SK-N-SH (cell line): ENCODE measurements around the gene THAP6. TPM values are rescaled to one million over a fixed set of nuclear protein-coding genes. Genes with fewer than 3 reads are reported as not detected.

Experiments used
- CTCF ChIA-PET: fragments of 300-600, 350-600 bp; formaldehyde crosslinking; extraction: SDS; loops from one replicate; lab custom pipeline; 2021; lab: Yijun Ruan, JAX
- POLR2A ChIA-PET: fragments of 350-600 bp; sonication (Branson Sonifier 250); formaldehyde crosslinking; extraction: SDS; loops from one replicate; lab custom pipeline; 2020; ENCODE audit warnings: antibody characterized with exemption, inconsistent platforms; lab: Yijun Ruan, JAX
- DNase-seq: peaks from one replicate; pipeline ENCODE4 v3.0.0; 2012
- H2AFZ ChIP-seq: fragments of 200-600 bp; sonication (generic); 2 replicates; pipeline ENCODE4 v1.8.1; 2016; ENCODE audit warnings: antibody characterized with exemption, mild to moderate bottlenecking, low read depth
- H3F3A ChIP-seq: fragments of 200-600 bp; sonication (generic); replicated peaks from 2 replicates; pipeline ENCODE3; 2016; ENCODE audit warnings: antibody characterized with exemption, mild to moderate bottlenecking; ENCODE audit not compliant: insufficient read depth
- H3K27ac ChIP-seq, 2 experiments: fragments of 200-500 bp in 1 of 2; fragments of 200-600 bp in 1 of 2; sonication (Bioruptor generic) in 1 of 2; sonication (generic), shearing (Covaris generic) in 1 of 2; 2 replicates each; pipeline versions ENCODE4 v1.5.1 to v1.6.1; 2014 to 2016; ENCODE audit warnings: low read depth in 2 of 2, inconsistent platforms in 1 of 2, low read length in 1 of 2, mild to moderate bottlenecking in 1 of 2, mixed read lengths in 1 of 2
- H3K27me3 ChIP-seq: fragments of 200-600 bp; sonication (generic), shearing (Covaris generic); 2 replicates; pipeline ENCODE4 v1.6.1; 2016; ENCODE audit warnings: mixed run types; ENCODE audit not compliant: insufficient read depth
- H3K36me3 ChIP-seq, 2 experiments: fragments of 200-500 bp in 1 of 2; fragments of 200-600 bp in 1 of 2; sonication (Bioruptor generic) in 1 of 2; sonication (generic) in 1 of 2; replicated peaks in 1 of 2; 2 replicates each; pipeline versions ENCODE3 to v1.5.1; 2014 to 2016; ENCODE audit warnings: low read length in 1 of 2, mild to moderate bottlenecking in 1 of 2; ENCODE audit not compliant: insufficient read depth in 2 of 2, control insufficient read depth in 1 of 2
- H3K4me1 ChIP-seq, 2 experiments: fragments of 200-500 bp in 1 of 2; fragments of 200-600 bp in 1 of 2; sonication (Bioruptor generic) in 1 of 2; sonication (generic), shearing (Covaris generic) in 1 of 2; 2 replicates each; pipeline versions ENCODE4 v1.5.1 to v1.6.1; 2014 to 2016; ENCODE audit warnings: low read depth in 1 of 2, low read length in 1 of 2, mixed run types in 1 of 2; ENCODE audit not compliant: insufficient read depth in 2 of 2, control insufficient read depth in 1 of 2
- H3K4me2 ChIP-seq: fragments of 200-600 bp; sonication (generic), shearing (Covaris generic); 2 replicates; pipeline ENCODE4 v1.6.1; 2017; ENCODE audit warnings: mixed run types
- H3K4me3 ChIP-seq, 2 experiments: fragments of 200-500 bp in 1 of 2; fragments of 200-600 bp in 1 of 2; sonication (Bioruptor generic) in 1 of 2; sonication (generic), shearing (Covaris generic) in 1 of 2; 2 replicates each; pipeline versions ENCODE4 v1.5.1 to v1.8.1; 2014 to 2016; ENCODE audit warnings: low read depth in 2 of 2, inconsistent platforms in 1 of 2, low read length in 1 of 2, mild to moderate bottlenecking in 1 of 2, mixed read lengths in 1 of 2, moderate library complexity in 1 of 2
- H3K79me2 ChIP-seq: fragments of 200-600 bp; sonication (generic); 2 replicates; pipeline ENCODE4 v1.8.1; 2017; ENCODE audit warnings: mild to moderate bottlenecking; ENCODE audit not compliant: insufficient read depth
- H3K9ac ChIP-seq: fragments of 200-600 bp; sonication (generic); 2 replicates; pipeline ENCODE4 v1.6.1; 2017; ENCODE audit warnings: mixed run types
- H3K9me2 ChIP-seq: fragments of 200-600 bp; sonication (generic); 2 replicates; pipeline ENCODE4 v1.6.1; 2017; ENCODE audit warnings: mixed run types
- H3K9me3 ChIP-seq: fragments of 200-600 bp; sonication (generic); 2 replicates; pipeline ENCODE4 v1.6.1; 2017; ENCODE audit warnings: mixed run types, mild to moderate bottlenecking, moderate library complexity
- H4K20me1 ChIP-seq: fragments of 200-600 bp; sonication (generic); 2 replicates; pipeline ENCODE4 v1.6.1; 2017; ENCODE audit warnings: mild to moderate bottlenecking, mixed run types; ENCODE audit not compliant: insufficient read depth
- CHD2 ChIP-seq: fragments of 150-350 bp; IDR thresholded peaks from 2 replicates; pipeline ENCODE4 v1.6.1; 2018; ENCODE audit warnings: low read length; ENCODE audit not compliant: partially characterized antibody
- FOXJ3 ChIP-seq: sonication (generic); formaldehyde crosslinking; IDR thresholded peaks from 2 replicates; pipeline ENCODE4 v1.5.1; 2020; ENCODE audit warnings: mild to moderate bottlenecking, missing genetic modification reagents
- FOXM1 ChIP-seq: IDR thresholded peaks from 2 replicates; pipeline ENCODE4 v1.4.0; 2012; ENCODE audit warnings: low read depth, mild to moderate bottlenecking
- MXI1 ChIP-seq: IDR thresholded peaks from 2 replicates; pipeline ENCODE4 v1.6.1; 2012; ENCODE audit warnings: mild to moderate bottlenecking, low read depth, low read length, improper control_type of control experiment
- NRF1 ChIP-seq: IDR thresholded peaks from 2 replicates; pipeline ENCODE4 v1.6.1; 2012; ENCODE audit warnings: low read depth, mild to moderate bottlenecking, low read length
- RAD21 ChIP-seq: IDR thresholded peaks from 2 replicates; pipeline ENCODE4 v1.6.1; 2012; ENCODE audit warnings: mild to moderate bottlenecking, low read length
- TAF1 ChIP-seq: IDR thresholded peaks from 2 replicates; pipeline ENCODE4 v1.6.1; 2012; ENCODE audit warnings: low read depth, mild to moderate bottlenecking, low read length, moderate library complexity, borderline replicate concordance
- USF1 ChIP-seq: IDR thresholded peaks from 2 replicates; pipeline ENCODE4 v1.4.0; 2012; ENCODE audit warnings: low read depth, borderline replicate concordance
- WGBS: methylation state at CpG from one replicate; pipeline ENCODE4 v1.1.6; 2017; ENCODE audit warnings: low lambda C conversion rate; 5-methylcytosine and 5-hydroxymethylcytosine counted together
- polyA plus RNA-seq, 3 experiments: library from polyadenylated mRNA; depleted of rRNA; stranded (reverse); fragments of >200 nt; gene quantifications; 2 replicates each; pipeline ENCODE4 v1.2.3, GENCODE V29; 2012
- TF ChIP-seq, protein P1 (sequence below): fragments of 150-350 bp; IDR thresholded peaks from 2 replicates; pipeline ENCODE4 v1.6.1; 2017; ENCODE audit warnings: antibody characterized with exemption, low read length, low read depth, borderline replicate concordance
- TF ChIP-seq, protein P2 (sequence below): fragments of 150-350 bp; IDR thresholded peaks from 2 replicates; pipeline ENCODE4 v1.6.1; 2016; ENCODE audit warnings: mild to moderate bottlenecking, low read depth, low read length
- TF ChIP-seq, protein P3 (sequence below): IDR thresholded peaks from 2 replicates; pipeline ENCODE4 v1.6.1; 2012; ENCODE audit warnings: mild to moderate bottlenecking, low read depth, low read length, moderate library complexity

THAP6 gene
- polyA plus RNA-seq, 1 of the 3 experiments (the other 2 are of a cell fraction), result 6.9 TPM

DNA sequence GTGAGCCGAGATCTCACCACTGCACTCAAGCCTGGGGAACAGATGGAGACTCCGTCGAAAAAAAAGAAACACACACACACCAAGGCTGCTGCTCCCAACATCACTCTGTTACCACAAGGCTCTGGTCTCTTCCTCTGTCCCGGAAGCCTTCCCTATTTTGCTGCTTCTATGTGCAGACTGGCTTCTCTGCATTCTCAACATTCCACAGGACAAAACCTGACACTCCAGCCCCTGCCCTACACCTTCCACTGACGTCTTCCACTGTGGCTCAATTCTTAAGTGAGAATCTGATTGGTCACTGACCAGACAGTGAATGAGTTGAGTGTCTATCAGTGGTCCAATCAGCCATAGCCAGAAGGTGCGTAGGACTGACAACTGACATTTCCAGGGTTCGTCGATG lies 47.5 kb downstream of the THAP6 start:
- no peak overlapping the region for H3K27ac ChIP-seq
- H3K4me3 ChIP-seq, result no peak overlapping the region
- no peaks in the 10 kb centered on the region for H4K20me1 ChIP-seq
- H3K9me3 ChIP-seq, result no peaks in the 10 kb centered on the region
- H3K36me3 ChIP-seq, result no peaks in the 10 kb centered on the region
- H3F3A ChIP-seq, result no peaks in the 10 kb centered on the region
- TF ChIP-seq RAD21 (no peak), FOXM1 (no peak), MXI1 (no peak), CHD2 (no peak), FOXJ3 (CRISPR knock-in tag) (no peak), TAF1 (no peak), NRF1 (no peak)
- TF ChIP-seq, protein P1, sequence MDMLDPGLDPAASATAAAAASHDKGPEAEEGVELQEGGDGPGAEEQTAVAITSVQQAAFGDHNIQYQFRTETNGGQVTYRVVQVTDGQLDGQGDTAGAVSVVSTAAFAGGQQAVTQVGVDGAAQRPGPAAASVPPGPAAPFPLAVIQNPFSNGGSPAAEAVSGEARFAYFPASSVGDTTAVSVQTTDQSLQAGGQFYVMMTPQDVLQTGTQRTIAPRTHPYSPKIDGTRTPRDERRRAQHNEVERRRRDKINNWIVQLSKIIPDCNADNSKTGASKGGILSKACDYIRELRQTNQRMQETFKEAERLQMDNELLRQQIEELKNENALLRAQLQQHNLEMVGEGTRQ, result no peak
- TF ChIP-seq, protein P2, sequence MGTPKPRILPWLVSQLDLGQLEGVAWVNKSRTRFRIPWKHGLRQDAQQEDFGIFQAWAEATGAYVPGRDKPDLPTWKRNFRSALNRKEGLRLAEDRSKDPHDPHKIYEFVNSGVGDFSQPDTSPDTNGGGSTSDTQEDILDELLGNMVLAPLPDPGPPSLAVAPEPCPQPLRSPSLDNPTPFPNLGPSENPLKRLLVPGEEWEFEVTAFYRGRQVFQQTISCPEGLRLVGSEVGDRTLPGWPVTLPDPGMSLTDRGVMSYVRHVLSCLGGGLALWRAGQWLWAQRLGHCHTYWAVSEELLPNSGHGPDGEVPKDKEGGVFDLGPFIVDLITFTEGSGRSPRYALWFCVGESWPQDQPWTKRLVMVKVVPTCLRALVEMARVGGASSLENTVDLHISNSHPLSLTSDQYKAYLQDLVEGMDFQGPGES, result no peak
- TF ChIP-seq, all 33 proteins: peak for 0
- Histone ChIP-seq H3K27me3 (peaks cover 4% of the 10 kb centered on the region; the same call in 1 of the 2 replicates), H3K9ac (no peak overlapping the region), H3K9me2 (no peaks in the 10 kb centered on the region), H3K4me1 (no peaks in the 10 kb centered on the region), H2AFZ (no peak overlapping the region), H3K4me2 (no peak overlapping the region), H3K79me2 (no peaks in the 10 kb centered on the region)
- DNase-seq, result no peak
- WGBS, result 78% methylated on average over 8 of the region's 8 CpGs
- ChIA-PET POLR2A (no interaction called here), CTCF (no interaction called here)

DNA sequence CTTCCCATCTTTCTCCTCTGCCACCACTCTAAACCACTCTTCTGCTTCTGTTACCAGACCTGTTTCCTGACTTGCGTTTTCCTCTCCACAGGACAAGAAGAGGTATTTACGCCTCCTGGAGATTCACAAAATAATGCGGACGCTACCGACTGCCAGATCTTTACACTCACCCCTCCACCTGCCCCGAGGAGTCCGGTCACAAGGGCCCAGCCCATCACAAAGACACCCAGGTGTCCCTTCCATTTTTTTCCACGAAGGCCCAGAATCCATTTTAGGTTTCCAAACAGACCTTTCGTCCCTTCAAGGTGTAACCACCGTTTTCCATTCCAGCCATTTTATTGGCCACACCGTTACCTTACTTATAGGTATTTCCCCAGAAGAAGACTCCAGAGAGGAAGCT lies 49.8 kb downstream of the THAP6 start:
- H3K27ac ChIP-seq, result no peak overlapping the region
- H3K9ac ChIP-seq, result no peak overlapping the region
- ChIA-PET CTCF (interaction anchor here (1.7 kb wide), 1 partner anchor 284 kb away, joined by 6 read pairs; no protein-coding TSS in a partner anchor), POLR2A (no interaction called here)
- no peaks in the 10 kb centered on the region for H3F3A ChIP-seq
- no peak for DNase-seq
- H4K20me1 ChIP-seq, result no peaks in the 10 kb centered on the region
- H2AFZ ChIP-seq, result no peak overlapping the region
- H3K4me3 ChIP-seq, result no peak overlapping the region
- no peaks in the 10 kb centered on the region for H3K79me2 ChIP-seq
- H3K4me1 ChIP-seq, result no peaks in the 10 kb centered on the region
- WGBS, result 80% methylated on average over 11 of the region's 11 CpGs
- TF ChIP-seq NRF1 (no peak), USF1 (no peak), FOXM1 (no peak)
- TF ChIP-seq, protein P3, sequence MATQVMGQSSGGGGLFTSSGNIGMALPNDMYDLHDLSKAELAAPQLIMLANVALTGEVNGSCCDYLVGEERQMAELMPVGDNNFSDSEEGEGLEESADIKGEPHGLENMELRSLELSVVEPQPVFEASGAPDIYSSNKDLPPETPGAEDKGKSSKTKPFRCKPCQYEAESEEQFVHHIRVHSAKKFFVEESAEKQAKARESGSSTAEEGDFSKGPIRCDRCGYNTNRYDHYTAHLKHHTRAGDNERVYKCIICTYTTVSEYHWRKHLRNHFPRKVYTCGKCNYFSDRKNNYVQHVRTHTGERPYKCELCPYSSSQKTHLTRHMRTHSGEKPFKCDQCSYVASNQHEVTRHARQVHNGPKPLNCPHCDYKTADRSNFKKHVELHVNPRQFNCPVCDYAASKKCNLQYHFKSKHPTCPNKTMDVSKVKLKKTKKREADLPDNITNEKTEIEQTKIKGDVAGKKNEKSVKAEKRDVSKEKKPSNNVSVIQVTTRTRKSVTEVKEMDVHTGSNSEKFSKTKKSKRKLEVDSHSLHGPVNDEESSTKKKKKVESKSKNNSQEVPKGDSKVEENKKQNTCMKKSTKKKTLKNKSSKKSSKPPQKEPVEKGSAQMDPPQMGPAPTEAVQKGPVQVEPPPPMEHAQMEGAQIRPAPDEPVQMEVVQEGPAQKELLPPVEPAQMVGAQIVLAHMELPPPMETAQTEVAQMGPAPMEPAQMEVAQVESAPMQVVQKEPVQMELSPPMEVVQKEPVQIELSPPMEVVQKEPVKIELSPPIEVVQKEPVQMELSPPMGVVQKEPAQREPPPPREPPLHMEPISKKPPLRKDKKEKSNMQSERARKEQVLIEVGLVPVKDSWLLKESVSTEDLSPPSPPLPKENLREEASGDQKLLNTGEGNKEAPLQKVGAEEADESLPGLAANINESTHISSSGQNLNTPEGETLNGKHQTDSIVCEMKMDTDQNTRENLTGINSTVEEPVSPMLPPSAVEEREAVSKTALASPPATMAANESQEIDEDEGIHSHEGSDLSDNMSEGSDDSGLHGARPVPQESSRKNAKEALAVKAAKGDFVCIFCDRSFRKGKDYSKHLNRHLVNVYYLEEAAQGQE, result no peak
- H3K27me3 ChIP-seq, result no peaks in the 10 kb centered on the region
- H3K9me2 ChIP-seq, result no peaks in the 10 kb centered on the region
- H3K36me3 ChIP-seq, result no peaks in the 10 kb centered on the region
- no peak overlapping the region for H3K4me2 ChIP-seq
- H3K9me3 ChIP-seq, result no peaks in the 10 kb centered on the region
